ENCODE data around the gene CAVIN3. TPM values are rescaled to one million over a fixed set of nuclear protein-coding genes. Genes with fewer than 3 reads are reported as not detected.

CAVIN3 gene
- total and polyA plus RNA-seq, 2 of the 4 experiments (the other 2 are of a cell fraction) = 112 to 185 TPM

DNA sequence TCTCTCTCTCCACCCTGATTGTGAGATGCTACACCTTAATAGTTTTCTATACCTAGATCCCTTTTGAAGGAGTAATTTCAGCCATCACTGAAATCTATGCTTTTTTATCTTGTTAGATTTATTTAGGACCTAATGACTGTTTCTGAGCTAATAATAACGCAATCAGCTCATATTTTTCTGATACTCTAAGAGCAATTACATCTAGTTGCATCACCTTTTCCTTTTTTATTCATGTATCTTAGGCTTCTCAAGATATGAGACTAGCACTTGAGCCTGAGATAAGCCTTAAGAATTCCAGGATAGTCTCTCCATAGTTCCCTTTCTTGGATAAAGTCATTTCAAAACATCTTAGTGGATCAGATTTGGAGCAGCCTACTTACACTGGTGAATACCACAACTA is 25.1 kb upstream of the CAVIN3 start:
- H3K18ac ChIP-seq (ENCODE audit: low read depth, low read length) = no peak overlapping the region
- H3K4ac ChIP-seq (ENCODE audit: low read depth, low read length) = no peak overlapping the region
- dilution Hi-C loops (cut with HindIII; ENCODE audit: low sequenced_read_pairs, unreplicated experiment) = no loop called here
- no peak overlapping the region for H2AK5ac ChIP-seq (ENCODE audit: low read depth, low read length)
- no peak overlapping the region for H4K8ac ChIP-seq (ENCODE audit: low read depth in 2 of 2, low read length in 2 of 2)
- no peak overlapping the region for H3K9ac ChIP-seq (ENCODE audit: low read depth, low read length)
- H3K4me2 ChIP-seq (ENCODE audit: low read depth, low read length) = no peak overlapping the region
- TF ChIP-seq CEBPB (IDR thresholded peaks at IDR 0.05; ENCODE audit: low read depth, low read length) = peak; percentile 67
- TF ChIP-seq MXI1 (IDR thresholded peaks at IDR 0.05; ENCODE audit: borderline replicate concordance, low read depth, low read length) = no peak
- BruUV-seq (replicated peaks) = no TSS peak
- H2AFZ ChIP-seq (replicated peaks; ENCODE audit: low read length, poor library complexity) = no peak overlapping the region
- no peak overlapping the region for H3K4me3 ChIP-seq (ENCODE audit: insufficient read depth, low read depth, low read length)
- no peak overlapping the region for H2AK9ac ChIP-seq (replicated peaks; ENCODE audit: low read depth, low read length, poor library complexity)
- in situ Hi-C loops (cut with MboI; ENCODE audit: low sequenced_read_pairs) = no loop called here
- peak; percentile 21 for DNase-seq
- ChIA-PET POLR2A (ENCODE audit: unreplicated experiment) (no interaction called here), CTCF (interaction anchor here (1.7 kb wide), 1 partner anchor 8 kb away, joined by 10 read pairs; no protein-coding TSS in a partner anchor)
- no peaks in the 10 kb centered on the region for H3K36me3 ChIP-seq (ENCODE audit: control insufficient read depth, insufficient read depth, low read length)
- H3K27me3 ChIP-seq (ENCODE audit: control insufficient read depth, insufficient read depth, low read length) = no peaks in the 10 kb centered on the region
- no peak overlapping the region for H3K56ac ChIP-seq (ENCODE audit: extremely low read depth, insufficient read depth, low read length)
- no peak overlapping the region for H2BK120ac ChIP-seq (ENCODE audit: low read depth, low read length)
- H4K5ac ChIP-seq (ENCODE audit: low read depth, low read length) = no peak overlapping the region
- no peak overlapping the region for H3K27ac ChIP-seq (ENCODE audit: insufficient read depth, low read length)
- H3K79me1 ChIP-seq (ENCODE audit: low read depth in 1 of 2, low read length in 2 of 2) = no peaks in the 10 kb centered on the region
- no peak overlapping the region for H2BK20ac ChIP-seq (ENCODE audit: low read depth, low read length)
- H3K23ac ChIP-seq (ENCODE audit: low read depth, low read length) = no peak overlapping the region
- intact Hi-C loops (cut with micrococcal nuclease) = no loop called here
- H2BK15ac ChIP-seq (ENCODE audit: low read depth, low read length) = no peak overlapping the region
- H4K20me1 ChIP-seq (ENCODE audit: insufficient read depth, low read length) = no peaks in the 10 kb centered on the region
- ATAC-seq (ENCODE audit: low read depth) = no peak
- no peaks in the 10 kb centered on the region for H3K4me1 ChIP-seq (ENCODE audit: control insufficient read depth, insufficient read depth, low read length)
- H2BK5ac ChIP-seq (ENCODE audit: low read depth, low read length, poor library complexity, severe bottlenecking) = no peak overlapping the region
- WGBS, 2 experiments (ENCODE audit: extremely low coverage in 2 of 2, insufficient read length in 1 of 2) = no CpG with 5 or more reads among the region's 1 CpG
- no peaks in the 10 kb centered on the region for H3K9me1 ChIP-seq (ENCODE audit: insufficient read depth, low read length)
- H3K14ac ChIP-seq (replicated peaks; ENCODE audit: low read depth, low read length) = no peak overlapping the region
- H4K91ac ChIP-seq (ENCODE audit: insufficient read depth, low read depth, low read length) = no peak overlapping the region
- no peaks in the 10 kb centered on the region for H3K9me3 ChIP-seq (ENCODE audit: control insufficient read depth, insufficient read depth, low read length)
